ENCODE data around the gene ATRIP. TPM values are rescaled to one million over a fixed set of nuclear protein-coding genes. Genes with fewer than 3 reads are reported as not detected.
A peak's percentile ranks its signal among the peaks of the same experiment; 100 is the strongest.

The ATRIP gene
- total and polyA plus RNA-seq, 10 of the 15 experiments (the other 5 are each of a cell fraction or from before 2014, with no cell fraction given), result 1.4 to 16.0 (median 10.1) TPM

- TF ChIP-seq SMC3 (IDR thresholded peaks at IDR 0.05; ENCODE audit: borderline replicate concordance, low read length) (peak; percentile 73; the same call in 1 of the 2 replicates), ESRRA (IDR thresholded peaks at IDR 0.05; ENCODE audit: low read length) (no peak), SUPT20H (IDR thresholded peaks at IDR 0.05; ENCODE audit: borderline replicate concordance, control insufficient read depth, low read depth, low read length) (no peak)
Observed at GRCh38 chr3:48507256-48508061, 60.9 kb downstream of the ATRIP start (continued).

- Histone ChIP-seq H3K4me1 (ENCODE audit: control insufficient read depth, insufficient read depth, low read length) (peaks cover 12% of the 10 kb centered on the region), H3K36me3 (ENCODE audit: control insufficient read depth in 2 of 2, insufficient read depth in 2 of 2, low read length in 1 of 2) (no peaks in the 10 kb centered on the region), H3K9me3 (replicated peaks; ENCODE audit: control insufficient read depth, insufficient read depth, low read length) (no peaks in the 10 kb centered on the region), H3K79me2 (ENCODE audit: control insufficient read depth, insufficient read depth, low read length) (no peaks in the 10 kb centered on the region), H3K4me3 (no peak overlapping the region), H3K27ac (ENCODE audit: control insufficient read depth, insufficient read depth) (no peak overlapping the region), H2AFZ (ENCODE audit: control insufficient read depth, low read depth, low read length) (no peak overlapping the region), H3K4me2 (ENCODE audit: control insufficient read depth, insufficient read depth) (no peak overlapping the region), H3K9ac (ENCODE audit: control insufficient read depth, insufficient read depth, low read length) (no peak overlapping the region), H4K20me1 (ENCODE audit: control insufficient read depth, insufficient read depth) (no peaks in the 10 kb centered on the region; the same call in 1 of the 2 replicates), H3K27me3 (replicated peaks in 1 of 2; ENCODE audit: control insufficient read depth in 2 of 2, insufficient read depth in 2 of 2, low read length in 1 of 2) (no peaks in the 10 kb centered on the region)
- intact Hi-C loops (cut with micrococcal nuclease; ENCODE audit: unreplicated experiment), result loop anchor here (5.0 kb wide), 1 partner anchor 36 kb away; no protein-coding TSS in a partner anchor
- CTCF ChIA-PET, result interaction anchor here (1.0 to 6.2 kb wide), 3 partner anchors 75 to 107 kb away, joined by 3 to 70 read pairs (median 8); no protein-coding TSS in a partner anchor
- no TSS peak for BruUV-seq (replicated peaks)
- DNase-seq (ENCODE audit: low read depth, low spot score) (no peak), ATAC-seq (no peak), FAIRE-seq (no peak)
- in situ Hi-C loops (cut with MboI), result no loop called here
- SMC1A ChIA-PET (ENCODE audit: uncharacterized antibody, unreplicated experiment), result interaction anchor here (0.6 to 1.4 kb wide), 3 partner anchors 53 to 111 kb away, joined by 3 to 6 read pairs (median 3); no protein-coding TSS in a partner anchor
- 6% methylated on average over 4 of the region's 4 CpGs for WGBS (ENCODE audit: insufficient coverage, insufficient replicate concordance, low lambda C conversion rate, missing lambda C conversion rate)
- POLR2A ChIA-PET, result interaction anchor here (0.5 to 0.6 kb wide), 2 partner anchors 18 to 59 kb away, joined by 4 read pairs; no protein-coding TSS in a partner anchor
- RAD21 ChIA-PET (ENCODE audit: unreplicated experiment), result interaction anchor here (0.6 kb wide), 1 partner anchor 62 kb away, joined by 3 read pairs; no protein-coding TSS in a partner anchor
- TF ChIP-seq SPI1 (IDR thresholded peaks at IDR 0.05; ENCODE audit: borderline replicate concordance, insufficient read depth, low read depth, low read length) (no peak), NBN (IDR thresholded peaks at IDR 0.05) (no peak), CHD2 (IDR thresholded peaks at IDR 0.05; ENCODE audit: borderline replicate concordance, low read depth, low read length) (no peak), POLR2AphosphoS2 (IDR thresholded peaks at IDR 0.05; ENCODE audit: low read depth, low read length) (no peak), NR2C1 (IDR thresholded peaks at IDR 0.05) (no peak), TAF1 (IDR thresholded peaks at IDR 0.05; ENCODE audit: borderline replicate concordance, low read depth, low read length) (no peak), HDGF (IDR thresholded peaks at IDR 0.05) (no peak), BACH1 (IDR thresholded peaks at IDR 0.05; ENCODE audit: borderline replicate concordance) (no peak), SUZ12 (IDR thresholded peaks at IDR 0.05; ENCODE audit: unreplicated experiment) (no peak), CHD1 (IDR thresholded peaks at IDR 0.05; ENCODE audit: low read depth, low read length) (no peak), MEF2B (IDR thresholded peaks at IDR 0.05; ENCODE audit: partially characterized antibody, poor library complexity, severe bottlenecking) (no peak)
- TF ChIP-seq, protein P1, sequence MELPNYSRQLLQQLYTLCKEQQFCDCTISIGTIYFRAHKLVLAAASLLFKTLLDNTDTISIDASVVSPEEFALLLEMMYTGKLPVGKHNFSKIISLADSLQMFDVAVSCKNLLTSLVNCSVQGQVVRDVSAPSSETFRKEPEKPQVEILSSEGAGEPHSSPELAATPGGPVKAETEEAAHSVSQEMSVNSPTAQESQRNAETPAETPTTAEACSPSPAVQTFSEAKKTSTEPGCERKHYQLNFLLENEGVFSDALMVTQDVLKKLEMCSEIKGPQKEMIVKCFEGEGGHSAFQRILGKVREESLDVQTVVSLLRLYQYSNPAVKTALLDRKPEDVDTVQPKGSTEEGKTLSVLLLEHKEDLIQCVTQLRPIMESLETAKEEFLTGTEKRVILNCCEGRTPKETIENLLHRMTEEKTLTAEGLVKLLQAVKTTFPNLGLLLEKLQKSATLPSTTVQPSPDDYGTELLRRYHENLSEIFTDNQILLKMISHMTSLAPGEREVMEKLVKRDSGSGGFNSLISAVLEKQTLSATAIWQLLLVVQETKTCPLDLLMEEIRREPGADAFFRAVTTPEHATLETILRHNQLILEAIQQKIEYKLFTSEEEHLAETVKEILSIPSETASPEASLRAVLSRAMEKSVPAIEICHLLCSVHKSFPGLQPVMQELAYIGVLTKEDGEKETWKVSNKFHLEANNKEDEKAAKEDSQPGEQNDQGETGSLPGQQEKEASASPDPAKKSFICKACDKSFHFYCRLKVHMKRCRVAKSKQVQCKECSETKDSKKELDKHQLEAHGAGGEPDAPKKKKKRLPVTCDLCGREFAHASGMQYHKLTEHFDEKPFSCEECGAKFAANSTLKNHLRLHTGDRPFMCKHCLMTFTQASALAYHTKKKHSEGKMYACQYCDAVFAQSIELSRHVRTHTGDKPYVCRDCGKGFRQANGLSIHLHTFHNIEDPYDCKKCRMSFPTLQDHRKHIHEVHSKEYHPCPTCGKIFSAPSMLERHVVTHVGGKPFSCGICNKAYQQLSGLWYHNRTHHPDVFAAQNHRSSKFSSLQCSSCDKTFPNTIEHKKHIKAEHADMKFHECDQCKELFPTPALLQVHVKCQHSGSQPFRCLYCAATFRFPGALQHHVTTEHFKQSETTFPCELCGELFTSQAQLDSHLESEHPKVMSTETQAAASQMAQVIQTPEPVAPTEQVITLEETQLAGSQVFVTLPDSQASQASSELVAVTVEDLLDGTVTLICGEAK (IDR thresholded peaks at IDR 0.05; ENCODE audit: borderline replicate concordance), result no peak
Observed at GRCh38 chr3:48511551-48511950, 65.0 kb downstream of the ATRIP start.

Measured in GM12878 (cell line).